Measurements from ENCODE around the gene TSLP.

- TF ChIP-seq CTCF (IDR thresholded peaks at IDR 0.05): no peak
- no peak for TF ChIP-seq POLR2A (IDR thresholded peaks at IDR 0.05)
Observed at GRCh38 chr5:111070272-111071134, 1.0 kb upstream of the TSLP start.
